Activated CD8-positive, alpha-beta memory T cell treated with anti-CD3 and anti-CD28 coated beads, Interleukin-2, amount 50 U/mL, for 4 hours (primary cell): ENCODE results near the gene BANP.
"Not testable (repeated sequence)": the region's sequence is repeated elsewhere in the genome, so short reads cannot be mapped to it uniquely, and the experiment has no call there.

Source experiments
- DNase-seq: peaks from one replicate; pipeline ENCODE4 v3.0.0-alpha.2; 2020

Gene BANP

GRCh38 chr16:88035884-88036639 lies 84.8 kb downstream of the BANP start:
- peak; percentile 14 for DNase-seq

GRCh38 chr16:88036640-88036996 lies 85.4 kb downstream of the BANP start:
- DNase-seq, result peak; percentile 11

- not testable (repeated sequence) for DNase-seq
These were observed 86.1 kb downstream of the BANP start for GRCh38 chr16:88037359-88037758.

- peak; percentile 7 for DNase-seq
These were observed 86.8 kb downstream of the BANP start for GRCh38 chr16:88037876-88038525.

- DNase-seq, result not testable (repeated sequence)
These were observed 87.3 kb downstream of the BANP start for GRCh38 chr16:88038526-88038908.

GRCh38 chr16:88039591-88039990 lies 88.4 kb downstream of the BANP start:
- peak; percentile 11 for DNase-seq

- not testable (repeated sequence) for DNase-seq
These were observed 89.1 kb downstream of the BANP start for GRCh38 chr16:88040196-88040876.

- DNase-seq, result not testable (repeated sequence)
These were observed 89.6 kb downstream of the BANP start for GRCh38 chr16:88040877-88041244.

- DNase-seq, result not testable (repeated sequence)
These were observed 90.3 kb downstream of the BANP start for GRCh38 chr16:88041506-88041905.

GRCh38 chr16:88041986-88042562 lies 90.8 kb downstream of the BANP start:
- DNase-seq, result peak; percentile 6

GRCh38 chr16:88043208-88043910 lies 92.1 kb downstream of the BANP start:
- DNase-seq, result not testable (repeated sequence)

GRCh38 chr16:88044121-88044581 lies 92.9 kb downstream of the BANP start:
- DNase-seq, result peak; percentile 12

- peak; percentile 6 for DNase-seq
These were observed 94.1 kb downstream of the BANP start for GRCh38 chr16:88045361-88045760.

- DNase-seq, result peak; percentile 9
These were observed 94.6 kb downstream of the BANP start for GRCh38 chr16:88045820-88046303.

GRCh38 chr16:88047462-88047861 lies 96.2 kb downstream of the BANP start:
- no peak for DNase-seq

GRCh38 chr16:88048985-88049384 lies 97.8 kb downstream of the BANP start:
- no peak for DNase-seq

- peak; percentile 10 for DNase-seq
These were observed 98.6 kb downstream of the BANP start for GRCh38 chr16:88049561-88050545.

GRCh38 chr16:88050952-88051660 lies 99.9 kb downstream of the BANP start:
- peak; percentile 9 for DNase-seq

GRCh38 chr16:88052661-88053060 lies 101.4 kb downstream of the BANP start:
- no peak for DNase-seq

- not testable (repeated sequence) for DNase-seq
These were observed 102.2 kb downstream of the BANP start for GRCh38 chr16:88053479-88053878.

- DNase-seq, result no peak
These were observed 104.1 kb downstream of the BANP start for GRCh38 chr16:88055356-88055755.
